ENCODE measurements around the gene SPG21.

- no peak for TF ChIP-seq CTCF (conservative IDR thresholded peaks at IDR 0.05; ENCODE audit: low read depth, low read length)
- TF ChIP-seq CEBPB (IDR thresholded peaks at IDR 0.05; ENCODE audit: low read depth, low read length): no peak
- TF ChIP-seq RAD21 (IDR thresholded peaks at IDR 0.05; ENCODE audit: low read length): no peak
- TF ChIP-seq ELK1 (IDR thresholded peaks at IDR 0.05; ENCODE audit: borderline replicate concordance, low read depth, low read length): no peak
- TF ChIP-seq RCOR1 (IDR thresholded peaks at IDR 0.05; ENCODE audit: insufficient replicate concordance, low read length): no peak
- no peak for TF ChIP-seq SMC3 (IDR thresholded peaks at IDR 0.05; ENCODE audit: low read depth, low read length)
- no peak for TF ChIP-seq MAZ (IDR thresholded peaks at IDR 0.05; ENCODE audit: borderline replicate concordance, low read depth, low read length)
- no peak for TF ChIP-seq CHD1 (IDR thresholded peaks at IDR 0.05; ENCODE audit: low read depth, low read length)
- TF ChIP-seq MXI1 (IDR thresholded peaks at IDR 0.05; ENCODE audit: borderline replicate concordance, low read depth, low read length): no peak
These were observed 7.8 kb downstream of the SPG21 start for GRCh38 chr15:64981812-64982431.
